Prostate gland (tissue), 2 donors: ENCODE measurements around the gene ATP5MC2.
"Not testable (repeated sequence)": the region's sequence is repeated elsewhere in the genome, so short reads cannot be mapped to it uniquely, and the experiment has no call there.

Experiments
- POLR2A ChIP-seq: fragments of 450-650 bp; IDR thresholded peaks from one replicate; pipeline ENCODE4 v1.6.1; 2016; ENCODE audit warnings: antibody characterized with exemption, mild to moderate bottlenecking
- POLR2AphosphoS5 ChIP-seq: sonication (generic); formaldehyde crosslinking; IDR thresholded peaks from one replicate; pipeline ENCODE4 v1.6.1; 2017; ENCODE audit warnings: antibody characterized with exemption
- TF ChIP-seq, protein P1 (sequence below), 4 experiments: fragments of 200-600 bp in 2 of 4; fragments of 450-650 bp in 2 of 4; sonication (generic) in 2 of 4; IDR thresholded peaks; 1 replicate in 3 of 4; 2 replicates in 1 of 4; pipeline ENCODE4 v1.5.1; 2016 to 2019; ENCODE audit warnings: antibody characterized with exemption in 4 of 4, mild to moderate bottlenecking in 2 of 4, moderate library complexity in 2 of 4

DNA sequence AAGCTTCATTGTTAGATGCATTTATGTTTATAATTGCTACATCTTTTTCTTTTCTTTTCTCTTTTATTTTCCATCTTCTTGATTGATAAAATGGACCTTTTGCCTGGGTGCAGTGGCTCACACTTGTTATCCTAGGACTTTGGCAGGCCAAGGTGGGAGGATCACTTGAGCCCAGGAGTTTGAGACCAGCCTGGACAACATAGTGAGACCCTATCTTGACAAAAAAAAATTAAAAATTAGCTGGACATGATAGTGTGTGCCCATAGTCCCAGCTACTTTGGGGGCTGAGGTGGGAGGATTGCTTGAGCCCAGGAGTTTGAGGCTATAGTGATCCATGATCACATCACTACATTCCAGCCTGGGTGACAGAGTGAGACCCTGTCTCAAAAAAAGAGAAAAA is 40.2 kb downstream of the ATP5MC2 start:
- TF ChIP-seq, protein P1, sequence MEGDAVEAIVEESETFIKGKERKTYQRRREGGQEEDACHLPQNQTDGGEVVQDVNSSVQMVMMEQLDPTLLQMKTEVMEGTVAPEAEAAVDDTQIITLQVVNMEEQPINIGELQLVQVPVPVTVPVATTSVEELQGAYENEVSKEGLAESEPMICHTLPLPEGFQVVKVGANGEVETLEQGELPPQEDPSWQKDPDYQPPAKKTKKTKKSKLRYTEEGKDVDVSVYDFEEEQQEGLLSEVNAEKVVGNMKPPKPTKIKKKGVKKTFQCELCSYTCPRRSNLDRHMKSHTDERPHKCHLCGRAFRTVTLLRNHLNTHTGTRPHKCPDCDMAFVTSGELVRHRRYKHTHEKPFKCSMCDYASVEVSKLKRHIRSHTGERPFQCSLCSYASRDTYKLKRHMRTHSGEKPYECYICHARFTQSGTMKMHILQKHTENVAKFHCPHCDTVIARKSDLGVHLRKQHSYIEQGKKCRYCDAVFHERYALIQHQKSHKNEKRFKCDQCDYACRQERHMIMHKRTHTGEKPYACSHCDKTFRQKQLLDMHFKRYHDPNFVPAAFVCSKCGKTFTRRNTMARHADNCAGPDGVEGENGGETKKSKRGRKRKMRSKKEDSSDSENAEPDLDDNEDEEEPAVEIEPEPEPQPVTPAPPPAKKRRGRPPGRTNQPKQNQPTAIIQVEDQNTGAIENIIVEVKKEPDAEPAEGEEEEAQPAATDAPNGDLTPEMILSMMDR (IDR thresholded peaks at IDR 0.05) = not testable (repeated sequence)
- TF ChIP-seq POLR2A, POLR2AphosphoS5: not testable (repeated sequence)
